ENCODE results near the gene SLC44A1.

The SLC44A1 gene

DNA sequence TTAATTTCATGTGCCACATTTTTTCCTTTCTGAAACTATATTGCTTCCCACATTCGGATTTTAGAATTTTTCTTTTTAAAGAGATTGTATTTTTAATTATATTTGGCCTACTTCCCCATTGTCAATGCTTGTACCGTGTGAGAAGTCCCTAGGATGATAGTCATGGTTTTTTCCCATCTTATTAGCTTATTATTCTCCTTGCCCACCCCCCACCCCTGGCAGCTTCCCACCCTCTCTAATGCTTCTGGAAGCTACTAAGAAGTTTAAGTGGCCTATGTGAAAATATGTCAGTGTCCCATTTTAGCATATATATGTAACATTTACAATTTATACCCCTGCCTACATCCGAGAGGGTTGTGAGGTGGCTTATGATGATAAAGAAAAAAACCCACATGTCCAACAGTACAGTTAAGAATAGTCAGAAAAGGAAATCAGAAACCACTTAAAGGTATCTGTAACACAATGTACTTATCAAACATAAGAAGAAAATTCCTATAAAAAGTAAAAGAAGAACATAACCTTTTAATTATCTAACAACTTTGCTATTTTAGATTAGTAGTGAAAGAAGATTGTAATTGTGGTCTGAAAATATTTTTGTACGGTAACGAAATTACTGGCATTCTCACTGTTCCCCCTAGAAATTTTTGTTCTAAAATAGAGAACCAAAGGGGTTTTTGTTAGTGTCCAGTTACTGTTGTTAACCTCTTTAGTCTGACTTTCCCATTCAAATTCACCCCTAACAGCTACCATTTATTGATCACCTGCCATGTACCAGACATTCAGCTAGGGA is 62.1 kb downstream of the SLC44A1 start:
- DNase-seq = no peak

- DNase-seq = no peak
These were observed 63.2 kb downstream of the SLC44A1 start for GRCh38 chr9:105307591-105308130.

GRCh38 chr9:105308461-105309341 is 64.2 kb downstream of the SLC44A1 start:
- DNase-seq = no peak

GRCh38 chr9:105309531-105309931 is 65.1 kb downstream of the SLC44A1 start:
- no peak for DNase-seq

- DNase-seq = no peak
These were observed 66.9 kb downstream of the SLC44A1 start for GRCh38 chr9:105311306-105311705.

GRCh38 chr9:105313238-105313637 is 68.8 kb downstream of the SLC44A1 start:
- no peak for DNase-seq

DNA sequence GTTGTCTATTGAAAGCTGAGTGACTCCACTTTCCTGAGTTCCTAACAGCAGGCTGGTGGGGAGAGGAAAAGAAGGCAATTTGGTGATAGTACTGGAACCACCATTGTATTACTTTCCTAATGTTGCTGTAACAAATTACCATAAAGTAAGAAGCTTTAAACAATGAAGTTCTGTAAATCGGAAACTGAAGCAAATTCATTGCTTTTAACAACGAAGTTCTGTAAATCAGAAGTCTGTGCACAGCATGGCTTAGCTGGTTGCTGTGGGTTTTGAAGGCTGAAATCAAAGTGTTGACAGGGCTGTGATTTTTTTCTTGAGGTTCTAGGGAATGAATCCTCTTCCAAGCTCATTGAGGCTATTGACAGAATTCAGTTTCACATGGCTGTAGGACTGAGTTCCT is 72.3 kb downstream of the SLC44A1 start:
- DNase-seq = no peak

- DNase-seq = no peak
These were observed 74.3 kb downstream of the SLC44A1 start for GRCh38 chr9:105318729-105319191.

DNA sequence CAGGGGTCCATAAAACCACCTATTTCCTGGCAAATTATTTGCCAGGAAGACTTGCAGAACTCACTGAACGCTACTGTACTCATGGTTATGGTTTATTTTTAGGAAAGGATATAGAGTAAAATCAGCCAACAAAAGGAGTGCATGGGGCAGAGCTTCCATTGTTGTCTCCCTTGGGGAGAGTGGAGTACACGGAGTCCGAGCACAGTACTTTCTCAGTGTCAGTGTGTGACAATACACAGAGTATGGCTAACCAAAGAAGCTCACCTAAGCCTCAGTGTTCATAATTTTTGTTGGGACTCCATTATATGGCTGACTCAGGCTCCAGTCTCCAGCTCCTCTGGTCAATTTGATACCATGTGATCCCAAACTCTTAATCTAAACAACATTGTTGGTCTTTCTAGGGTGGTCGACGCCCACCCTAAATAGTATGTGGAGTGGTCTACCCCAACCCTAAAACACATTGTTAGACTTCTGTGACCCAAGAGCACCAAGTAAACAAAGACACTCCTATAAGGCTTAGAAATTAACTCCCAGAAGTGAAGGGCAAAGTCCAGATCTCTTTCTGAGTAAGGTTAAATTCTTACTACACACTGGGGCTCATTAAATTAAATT is 74.9 kb downstream of the SLC44A1 start:
- no peak for DNase-seq

GRCh38 chr9:105320568-105320967 is 76.1 kb downstream of the SLC44A1 start:
- no peak for DNase-seq

GRCh38 chr9:105328296-105328695 is 83.8 kb downstream of the SLC44A1 start:
- DNase-seq = no peak

DNA sequence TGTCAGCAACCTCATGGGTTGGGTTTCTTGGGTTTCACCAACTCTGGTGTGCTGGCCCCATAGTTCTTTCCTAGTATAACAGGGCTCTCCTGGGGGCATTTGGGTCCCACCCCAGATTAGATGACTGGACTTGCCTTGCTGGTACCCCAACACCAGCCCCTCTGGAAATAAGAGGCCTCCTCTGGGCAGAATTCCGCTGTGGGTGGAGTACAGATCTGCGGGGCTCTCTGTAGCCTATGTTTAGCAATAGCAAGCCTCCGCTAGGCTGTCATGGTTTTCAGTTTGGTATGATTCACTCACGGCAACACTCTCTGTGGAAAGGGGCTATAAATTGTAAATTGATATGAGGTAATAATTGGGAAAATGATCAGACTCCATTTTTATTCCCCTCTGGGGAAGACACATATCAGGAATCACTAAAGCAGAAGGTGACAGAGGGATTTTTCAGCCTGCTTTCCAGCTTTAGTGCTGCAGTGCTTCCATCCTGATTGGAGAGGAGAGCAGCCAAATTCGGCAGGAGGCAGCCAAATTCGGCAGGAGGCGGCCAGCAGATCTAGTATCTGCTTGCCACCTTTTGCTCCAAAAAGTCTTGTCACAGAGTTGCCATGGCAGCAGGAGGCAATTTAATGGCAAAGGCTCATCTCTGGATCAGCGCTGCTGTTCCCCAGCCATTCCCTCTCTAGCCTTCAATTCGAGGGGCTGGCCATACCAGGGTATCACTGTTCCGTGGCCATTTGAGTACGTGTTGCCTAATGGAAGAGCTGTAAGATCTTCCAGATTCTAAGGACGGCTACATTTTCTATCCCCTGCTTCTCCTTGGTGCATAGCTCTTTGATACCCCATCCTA is 84.6 kb downstream of the SLC44A1 start:
- no peak for DNase-seq

GRCh38 chr9:105329719-105330062 is 85.2 kb downstream of the SLC44A1 start:
- DNase-seq = no peak

- DNase-seq = no peak
These were observed 85.8 kb downstream of the SLC44A1 start for GRCh38 chr9:105330201-105330600.

DNA sequence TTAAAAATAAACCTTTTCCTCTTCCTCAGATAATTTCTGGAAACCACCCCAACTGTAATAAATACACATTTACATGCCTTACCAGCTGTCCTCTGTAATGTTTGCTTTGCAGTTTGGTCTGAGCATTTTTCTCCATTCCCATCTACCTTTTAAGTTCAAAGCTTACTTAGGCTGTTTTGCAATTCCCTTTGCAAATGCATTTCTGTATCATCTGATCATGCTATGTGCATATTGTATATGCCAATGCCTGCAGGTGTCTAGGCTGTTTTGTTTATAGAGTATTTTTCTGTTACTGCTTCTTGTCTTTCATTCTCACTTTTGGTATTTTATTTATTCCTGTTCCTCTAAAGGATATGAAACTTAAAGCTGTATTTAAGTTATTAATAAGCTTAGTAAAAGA is 86.3 kb downstream of the SLC44A1 start:
- no peak for DNase-seq

DNA sequence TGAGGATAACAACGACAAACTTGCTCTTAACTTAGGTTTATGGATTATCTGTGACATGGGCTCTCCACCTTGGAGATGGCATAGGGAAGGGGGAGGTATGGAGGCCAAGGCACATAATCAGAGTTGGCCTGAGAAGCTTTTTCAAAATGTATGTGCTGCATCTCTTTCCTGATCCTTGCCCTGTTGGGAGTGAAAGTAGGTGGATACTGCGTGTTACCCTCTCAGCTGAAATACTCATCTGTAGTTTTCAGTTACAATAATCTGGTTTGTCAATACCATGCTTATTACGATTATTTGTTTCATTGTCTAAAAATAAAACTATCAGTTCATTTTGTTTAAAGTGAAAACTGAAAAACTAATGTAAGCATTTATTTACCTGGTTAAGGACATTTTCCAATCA is 86.7 kb downstream of the SLC44A1 start:
- no peak for DNase-seq

DNA sequence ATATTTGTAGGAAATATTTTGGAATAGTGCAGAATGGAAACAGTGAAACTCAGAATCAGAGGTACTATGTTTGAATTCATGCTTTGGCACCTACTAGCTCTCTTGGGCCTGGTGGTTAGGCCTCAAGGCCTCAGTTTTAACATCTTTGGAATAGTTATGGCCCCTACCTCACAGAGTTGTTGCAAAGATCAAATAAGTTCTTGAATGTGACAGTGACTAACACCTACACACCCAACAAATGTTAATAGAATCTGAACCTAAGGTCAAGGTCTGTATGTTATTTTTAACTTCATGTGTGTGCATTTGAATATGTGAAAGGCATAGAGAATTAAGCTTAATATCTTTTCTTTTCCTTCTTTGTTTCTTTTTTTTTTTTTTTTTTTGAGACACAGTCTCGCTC is 87.3 kb downstream of the SLC44A1 start:
- DNase-seq = no peak

- DNase-seq = no peak
These were observed 88.0 kb downstream of the SLC44A1 start for GRCh38 chr9:105332471-105332870.

DNA sequence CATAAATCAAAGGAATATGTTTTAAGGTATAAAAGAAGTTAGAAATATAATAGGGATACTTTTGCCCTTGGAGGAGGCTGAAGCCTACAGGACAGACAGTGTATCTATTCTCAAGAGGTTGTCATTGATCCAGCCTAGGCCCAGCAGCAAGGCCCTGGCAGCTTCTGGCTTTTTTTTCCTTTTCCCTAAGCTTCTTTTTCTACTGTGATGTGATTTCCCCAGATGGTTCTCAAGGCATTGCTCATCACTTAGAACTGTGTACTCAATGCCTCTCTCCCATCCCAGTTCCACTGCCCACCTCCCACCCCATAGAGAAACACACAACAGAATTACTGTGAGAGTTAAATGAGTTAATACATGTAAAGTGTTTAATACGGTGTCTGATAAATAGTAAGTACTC is 88.6 kb downstream of the SLC44A1 start:
- no peak for DNase-seq

GRCh38 chr9:105333811-105334210 is 89.4 kb downstream of the SLC44A1 start:
- DNase-seq = no peak

DNA sequence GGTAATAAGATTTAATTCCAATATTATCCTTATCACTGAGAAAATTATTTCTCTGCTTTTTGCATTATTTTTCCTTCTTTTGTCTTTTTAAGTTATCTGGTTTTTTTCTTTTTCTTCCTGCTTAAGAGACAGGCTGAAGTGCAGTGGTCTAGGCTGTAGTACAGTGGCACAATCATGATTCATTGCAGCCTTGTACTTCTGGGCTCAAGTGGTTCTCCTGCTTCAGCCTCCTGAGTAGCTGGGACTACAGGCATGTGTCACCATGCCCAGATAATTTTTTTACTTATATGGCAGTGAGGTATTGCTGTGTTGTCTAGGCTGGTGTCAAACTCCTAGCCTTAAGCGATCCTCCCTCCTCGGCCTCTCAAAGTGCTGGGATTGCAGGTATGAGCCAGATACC is 93.9 kb downstream of the SLC44A1 start:
- no peak for DNase-seq

DNA sequence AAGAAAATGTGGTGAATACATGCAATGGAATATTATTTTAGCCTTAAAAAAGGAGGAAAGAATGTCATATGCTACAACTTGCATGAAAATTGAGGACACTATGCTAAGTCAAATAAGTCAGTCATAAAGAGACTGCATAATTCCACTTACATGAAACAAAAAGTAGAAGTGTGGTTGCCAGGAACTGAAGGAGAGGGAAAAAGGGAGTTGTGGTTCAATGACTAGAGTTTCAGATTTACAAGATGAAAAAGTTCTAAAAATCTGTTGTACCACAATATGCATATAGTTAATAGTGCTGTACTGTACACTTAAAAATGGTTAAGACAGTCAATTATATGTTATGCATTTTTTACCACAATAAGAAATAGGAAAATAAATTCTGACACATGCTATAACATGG is 95.4 kb downstream of the SLC44A1 start:
- no peak for DNase-seq
